Activated B cell treated with CpG ODN at 0.5 μM for 24 hours (primary cell): ENCODE results near the gene PCDHGA5. TPM values are rescaled to one million over a fixed set of nuclear protein-coding genes. Genes with fewer than 3 reads are reported as not detected.
"Not testable (repeated sequence)": the region's sequence is repeated elsewhere in the genome, so short reads cannot be mapped to it uniquely, and the experiment has no call there.

Experiments
- ATAC-seq: fragments of 200-7000 bp; cut with Tn5 transposase; one replicate; pipeline ENCODE4 v1.10.0; 2021; ENCODE audit warnings: low read depth, mild to moderate bottlenecking, moderate library complexity
- CTCF ChIA-PET: fragments of 350-600 bp; sonication (Branson Sonifier 250); formaldehyde crosslinking; loops from one replicate; lab custom pipeline; 2021; ENCODE audit warnings: antibody characterized with exemption; lab: Charles Lee
- POLR2A ChIA-PET: fragments of 350-600 bp; sonication (Branson Sonifier 250); formaldehyde crosslinking; loops from one replicate; lab custom pipeline; 2021; ENCODE audit warnings: antibody characterized with exemption; lab: Charles Lee
- DNase-seq: peaks from one replicate; pipeline ENCODE4 v3.0.0; 2022
- H3K27ac Mint-ChIP-seq: one replicate; pipeline ENCODE4 v1.8.0; 2020; ENCODE audit warnings: mixed read lengths
- H3K27me3 Mint-ChIP-seq: one replicate; pipeline ENCODE4 v1.8.0; 2021; ENCODE audit warnings: mixed read lengths
- H3K36me3 Mint-ChIP-seq: one replicate; pipeline ENCODE4 v1.8.0; 2021; ENCODE audit warnings: low read depth, mixed read lengths
- H3K4me1 Mint-ChIP-seq: one replicate; pipeline ENCODE4 v1.8.0; 2021; ENCODE audit warnings: mixed read lengths
- H3K4me3 Mint-ChIP-seq: one replicate; pipeline ENCODE4 v1.8.0; 2020; ENCODE audit warnings: mild to moderate bottlenecking, mixed read lengths
- H3K9me3 Mint-ChIP-seq: one replicate; pipeline ENCODE4 v1.8.0; 2020; ENCODE audit warnings: mixed read lengths
- intact Hi-C: fragments of 100-400 bp; cut with micrococcal nuclease; formaldehyde crosslinking; loops from one replicate; pipeline ENCODE4 v1.15.1; 2024
- total RNA-seq: library from RNA; stranded (reverse); gene quantifications from 2 replicates; pipeline ENCODE4 v1.2.3, GENCODE V29; 2022
- TF ChIP-seq, protein P1 (sequence below): fragments of 200-600 bp; IDR thresholded peaks from one replicate; pipeline ENCODE4 v1.8.0; 2022; ENCODE audit warnings: antibody characterized with exemption, mild to moderate bottlenecking

The PCDHGA5 gene
- total RNA-seq, 1 donor from 2014 or later: 1.2 TPM

DNA sequence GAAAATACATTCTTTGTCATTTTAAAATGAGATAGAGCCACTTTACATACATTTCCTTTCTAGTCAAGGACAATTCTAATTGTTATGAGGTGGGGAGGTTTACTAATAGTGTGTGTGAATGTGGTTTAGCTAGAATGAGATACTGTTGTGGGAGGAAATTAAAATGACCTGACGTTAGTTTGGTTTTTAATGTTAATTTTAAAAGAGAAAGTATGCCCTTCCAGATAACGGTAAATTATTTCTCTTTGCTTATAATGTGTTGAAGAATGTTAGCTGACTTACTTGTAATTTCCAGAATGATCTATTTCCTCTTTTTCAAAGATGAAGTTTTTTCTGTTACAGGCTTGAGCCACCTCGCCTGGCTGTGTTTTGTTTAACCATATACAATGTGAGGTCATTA, 41.7 kb upstream of the PCDHGA5 start:
- DNase-seq: no peak
- Mint-ChIP-seq H3K27ac (no peak overlapping the region), H3K9me3 (peaks cover 24% of the 10 kb centered on the region), H3K27me3 (peaks cover 10% of the 10 kb centered on the region), H3K36me3 (peaks cover 40% of the 10 kb centered on the region), H3K4me3 (no peak overlapping the region), H3K4me1 (peaks cover 36% of the 10 kb centered on the region)
- intact Hi-C loops: loop anchor here (5.0 to 10.0 kb wide), 3 partner anchors 90 to 1033 kb away; partner anchors contain the start of genes GNPDA1 and PCDHGA10
- TF ChIP-seq, protein P1, sequence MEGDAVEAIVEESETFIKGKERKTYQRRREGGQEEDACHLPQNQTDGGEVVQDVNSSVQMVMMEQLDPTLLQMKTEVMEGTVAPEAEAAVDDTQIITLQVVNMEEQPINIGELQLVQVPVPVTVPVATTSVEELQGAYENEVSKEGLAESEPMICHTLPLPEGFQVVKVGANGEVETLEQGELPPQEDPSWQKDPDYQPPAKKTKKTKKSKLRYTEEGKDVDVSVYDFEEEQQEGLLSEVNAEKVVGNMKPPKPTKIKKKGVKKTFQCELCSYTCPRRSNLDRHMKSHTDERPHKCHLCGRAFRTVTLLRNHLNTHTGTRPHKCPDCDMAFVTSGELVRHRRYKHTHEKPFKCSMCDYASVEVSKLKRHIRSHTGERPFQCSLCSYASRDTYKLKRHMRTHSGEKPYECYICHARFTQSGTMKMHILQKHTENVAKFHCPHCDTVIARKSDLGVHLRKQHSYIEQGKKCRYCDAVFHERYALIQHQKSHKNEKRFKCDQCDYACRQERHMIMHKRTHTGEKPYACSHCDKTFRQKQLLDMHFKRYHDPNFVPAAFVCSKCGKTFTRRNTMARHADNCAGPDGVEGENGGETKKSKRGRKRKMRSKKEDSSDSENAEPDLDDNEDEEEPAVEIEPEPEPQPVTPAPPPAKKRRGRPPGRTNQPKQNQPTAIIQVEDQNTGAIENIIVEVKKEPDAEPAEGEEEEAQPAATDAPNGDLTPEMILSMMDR: no peak
- ChIA-PET POLR2A (no interaction called here), CTCF (interaction anchor here (1.9 kb wide), 1 partner anchor 241 kb away, joined by 7 read pairs; no protein-coding TSS in a partner anchor)
- ATAC-seq: no peak

DNA sequence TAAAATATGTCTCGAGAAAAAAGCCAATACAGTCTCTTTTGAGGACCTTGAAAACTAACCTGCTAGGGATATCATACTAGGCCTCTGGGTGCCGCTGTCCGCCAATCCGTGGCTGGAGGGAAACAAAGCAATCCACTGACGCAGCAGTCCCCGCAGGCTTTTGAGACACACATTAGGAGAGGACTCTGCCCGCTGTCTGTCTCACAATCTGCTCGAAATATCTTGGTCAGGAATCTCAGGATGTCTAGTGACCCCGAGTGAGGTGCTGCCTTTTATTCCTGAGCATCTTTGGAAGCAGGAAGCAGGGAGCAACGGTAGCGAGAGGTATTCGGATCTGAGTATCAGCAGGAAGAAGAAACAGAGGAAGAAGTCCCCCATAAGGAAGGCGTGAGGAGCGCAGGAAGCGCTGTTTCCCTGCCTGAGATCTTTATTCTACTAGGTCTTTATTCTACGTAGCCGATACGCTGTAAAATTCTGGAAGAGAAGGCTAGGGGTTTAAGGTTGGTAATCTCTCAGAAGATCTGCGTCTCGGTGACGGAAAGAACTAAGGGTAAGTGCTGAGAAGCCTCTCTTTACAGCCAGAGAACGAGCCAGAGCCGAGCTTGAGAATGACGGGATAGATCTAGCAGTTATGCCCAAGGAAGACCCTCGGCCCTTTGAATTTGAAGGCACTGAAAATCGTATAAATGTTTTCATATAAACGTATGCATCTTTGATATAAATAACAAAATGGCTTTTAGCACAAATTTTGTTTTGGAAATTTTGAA, 37.7 kb upstream of the PCDHGA5 start:
- peaks cover 27% of the 10 kb centered on the region for H3K9me3 Mint-ChIP-seq
- TF ChIP-seq, protein P1: no peak
- H3K36me3 Mint-ChIP-seq: peaks cover 7% of the 10 kb centered on the region
- peak; percentile 90 for ATAC-seq
- H3K27me3 Mint-ChIP-seq: peaks cover 35% of the 10 kb centered on the region
- intact Hi-C loops: loop anchor here (1.0 to 10.0 kb wide), 5 partner anchors 36 to 1029 kb away; partner anchors contain the start of genes GNPDA1 and PCDHGA5
- H3K27ac Mint-ChIP-seq: peak overlapping the region; percentile 84
- ChIA-PET POLR2A (interaction anchor here (0.7 kb wide), 2 partner anchors 44 to 188 kb away, joined by 4 read pairs; partner anchors contain the start of gene PCDHGB3), CTCF (interaction anchor here (0.6 to 1.9 kb wide), 4 partner anchors 8 to 237 kb away, joined by 3 to 5 read pairs (median 4); no protein-coding TSS in a partner anchor)
- H3K4me3 Mint-ChIP-seq: peak overlapping the region; percentile 91
- peaks cover 10% of the 10 kb centered on the region for H3K4me1 Mint-ChIP-seq
- DNase-seq: peak; percentile 41

DNA sequence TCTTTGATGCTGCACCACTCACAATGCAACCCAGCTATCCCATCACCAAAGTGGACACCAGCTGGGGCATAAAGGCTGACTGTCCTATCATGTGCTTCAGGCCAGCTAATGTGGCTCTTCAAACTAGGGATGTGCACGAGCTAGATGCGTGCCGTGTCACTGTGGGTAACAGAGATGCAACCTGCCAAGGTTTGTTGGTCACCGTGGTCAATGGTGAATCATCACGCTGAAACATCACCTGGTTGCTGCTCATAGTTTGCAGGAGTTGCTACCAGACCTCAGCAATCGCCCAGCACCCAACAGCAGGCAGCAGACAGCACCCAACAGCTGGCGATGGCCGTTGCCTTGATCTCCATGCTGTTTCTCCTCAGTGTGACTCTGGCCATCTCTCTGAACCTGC, 35.7 kb upstream of the PCDHGA5 start:
- peaks cover 10% of the 10 kb centered on the region for H3K4me1 Mint-ChIP-seq
- ChIA-PET POLR2A (no interaction called here), CTCF (interaction anchor here (1.0 to 1.4 kb wide), 2 partner anchors 196 to 230 kb away, joined by 3 read pairs; no protein-coding TSS in a partner anchor)
- no peak overlapping the region for H3K4me3 Mint-ChIP-seq
- TF ChIP-seq, protein P1: no peak
- peaks cover 10% of the 10 kb centered on the region for H3K36me3 Mint-ChIP-seq
- no peak overlapping the region for H3K27ac Mint-ChIP-seq
- peaks cover 43% of the 10 kb centered on the region for H3K27me3 Mint-ChIP-seq
- ATAC-seq: no peak
- H3K9me3 Mint-ChIP-seq: peaks cover 32% of the 10 kb centered on the region
- DNase-seq: no peak
- intact Hi-C loops: loop anchor here (5.0 to 10.0 kb wide), 3 partner anchors 34 to 1027 kb away; partner anchors contain the start of genes GNPDA1 and PCDHGA5

DNA sequence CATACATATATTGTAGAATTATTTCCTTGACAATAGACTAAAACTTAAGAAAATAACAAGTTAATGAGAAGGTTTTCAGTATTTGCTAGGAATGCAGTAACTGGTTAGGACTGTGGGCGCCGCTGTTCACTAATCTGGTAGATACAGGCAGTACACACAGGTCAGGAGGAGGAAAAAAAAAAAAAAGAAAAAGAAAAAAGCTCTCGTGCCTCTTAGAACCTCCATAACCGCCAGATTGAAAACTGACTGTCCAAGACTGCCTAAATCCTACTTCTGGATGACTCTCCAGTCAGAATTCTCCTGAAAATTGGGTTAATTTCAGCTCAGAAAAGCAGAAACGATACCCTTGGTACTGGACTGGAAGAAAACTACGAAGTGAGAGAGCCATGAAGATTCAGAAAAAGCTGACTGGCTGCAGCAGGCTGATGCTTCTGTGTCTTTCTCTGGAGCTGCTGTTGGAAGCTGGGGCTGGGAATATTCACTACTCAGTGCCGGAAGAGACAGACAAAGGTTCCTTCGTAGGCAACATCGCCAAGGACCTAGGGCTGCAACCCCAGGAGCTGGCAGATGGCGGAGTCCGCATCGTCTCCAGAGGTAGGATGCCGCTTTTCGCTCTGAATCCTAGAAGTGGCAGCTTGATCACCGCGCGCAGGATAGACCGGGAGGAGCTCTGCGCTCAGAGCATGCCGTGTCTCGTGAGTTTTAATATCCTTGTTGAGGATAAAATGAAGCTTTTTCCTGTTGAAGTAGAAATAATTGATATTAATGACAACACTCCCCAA, 33.5 kb upstream of the PCDHGA5 start, which contains the start of gene PCDHGA1:
Gene PCDHGA1 (plus strand): TSS at position 216 of the 782 bp plus-strand sequence.
- ChIA-PET POLR2A (interaction anchor here (1.0 kb wide), 1 partner anchor 10 kb away, joined by 8 read pairs; the partner anchor contains the start of gene TAF7), CTCF (interaction anchor here (1.1 to 1.6 kb wide), 2 partner anchors 10 to 234 kb away, joined by 4 to 6 read pairs; partner anchors contain the start of gene TAF7)
- Mint-ChIP-seq H3K4me3 (peak within 1 kb of the TSS; percentile 19), H3K9me3 (peaks cover 40% of the 10 kb centered on the region), H3K36me3 (peaks cover 15% of the 10 kb centered on the region), H3K27ac (no peak within 1 kb of the TSS), H3K4me1 (peaks cover 12% of the 10 kb centered on the region), H3K27me3 (peaks cover 56% of the 10 kb centered on the region)
- peak; percentile 28 for ATAC-seq
- TF ChIP-seq, protein P1: no peak
- intact Hi-C loops: no loop called here
- no peak for DNase-seq

DNA sequence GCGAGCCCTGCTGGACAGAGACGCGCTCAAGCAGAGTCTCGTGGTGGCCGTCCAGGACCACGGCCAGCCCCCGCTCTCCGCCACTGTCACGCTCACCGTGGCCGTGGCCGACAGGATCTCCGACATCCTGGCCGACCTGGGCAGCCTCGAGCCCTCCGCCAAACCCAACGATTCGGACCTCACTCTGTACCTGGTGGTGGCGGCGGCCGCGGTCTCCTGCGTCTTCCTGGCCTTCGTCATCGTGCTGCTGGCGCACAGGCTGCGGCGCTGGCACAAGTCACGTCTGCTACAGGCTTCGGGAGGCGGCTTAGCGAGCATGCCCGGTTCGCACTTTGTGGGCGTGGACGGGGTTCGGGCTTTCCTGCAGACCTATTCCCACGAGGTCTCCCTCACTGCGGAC, 31.4 kb upstream of the PCDHGA5 start:
- CTCF ChIA-PET: interaction anchor here (0.8 kb wide), 1 partner anchor 37 kb away, joined by 3 read pairs; the partner anchor contains the start of gene PCDHGB3
- peaks cover 12% of the 10 kb centered on the region for H3K36me3 Mint-ChIP-seq
- ATAC-seq, H3K27ac Mint-ChIP-seq, POLR2A ChIA-PET, DNase-seq, H3K4me3 Mint-ChIP-seq, H3K4me1 Mint-ChIP-seq, intact Hi-C loops: not testable (repeated sequence)
- peaks cover 54% of the 10 kb centered on the region for H3K27me3 Mint-ChIP-seq
- peaks cover 39% of the 10 kb centered on the region for H3K9me3 Mint-ChIP-seq
